Breast epithelium (tissue), 4 donors: ENCODE measurements around the gene PRSS38. TPM values are rescaled to one million over a fixed set of nuclear protein-coding genes. Genes with fewer than 3 reads are reported as not detected.

ENCODE experiments used
- DNase-seq, 2 donors: peaks; one replicate each; pipeline ENCODE4 v3.0.0-alpha.2; 2019; ENCODE audit warnings: low spot score in 2 of 2
- H3K27ac ChIP-seq, 2 donors: fragments of 200-600 bp; sonication (generic) in 1 of 2; one replicate each; pipeline ENCODE4 v1.5.1; 2016 to 2019; ENCODE audit warnings: mild to moderate bottlenecking in 1 of 2
- H3K27me3 ChIP-seq, 2 donors: fragments of 200-600 bp; sonication (generic) in 1 of 2; one replicate each; pipeline versions ENCODE4 v1.5.1 to v1.6.0; 2017 to 2019; ENCODE audit warnings: control low read depth in 1 of 2, mild to moderate bottlenecking in 1 of 2
- H3K36me3 ChIP-seq: fragments of 200-600 bp; one replicate; pipeline ENCODE4 v1.5.1; 2019
- H3K4me1 ChIP-seq, 2 donors: fragments of 200-600 bp; sonication (generic); one replicate each; pipeline ENCODE4 v1.5.1; 2016 to 2019; ENCODE audit warnings: control low read depth in 1 of 2
- H3K4me3 ChIP-seq, 3 donors: fragments of 200-600 bp; sonication (generic); 1 replicate in 2 of 3; 2 replicates in 1 of 3; pipeline ENCODE4 v1.5.1; 2016 to 2019; ENCODE audit warnings: mild to moderate bottlenecking in 3 of 3, moderate library complexity in 2 of 3
- H3K9me3 ChIP-seq, 2 donors: fragments of 200-600 bp; sonication (generic) in 1 of 2; one replicate each; pipeline ENCODE4 v1.5.1; 2016 to 2019; ENCODE audit warnings: control low read depth in 1 of 2
- POLR2A ChIP-seq: fragments of 450-650 bp; IDR thresholded peaks from one replicate; pipeline ENCODE4 v1.6.1; 2016; ENCODE audit warnings: antibody characterized with exemption, mild to moderate bottlenecking, moderate library complexity
- POLR2AphosphoS5 ChIP-seq, 3 donors: sonication (generic); formaldehyde crosslinking; IDR thresholded peaks; one replicate each; pipeline ENCODE4 v1.6.1; 2017; ENCODE audit warnings: antibody characterized with exemption in 3 of 3
- intact Hi-C: fragments of 100-400 bp; cut with DNase I; formaldehyde crosslinking; loops from one replicate; pipeline ENCODE4 v1.15.1; 2023; ENCODE audit warnings: low total_unique reads
- total RNA-seq, 3 donors: library from RNA; depleted of rRNA; stranded (reverse); fragments of >200 nt; gene quantifications; one replicate each; pipeline ENCODE4 v1.1.0, GENCODE V29; 2016
- TF ChIP-seq, protein P1 (sequence below), 3 donors: fragments of 450-650 bp; IDR thresholded peaks; one replicate each; pipeline ENCODE4 v1.5.1; 2016 to 2017; ENCODE audit warnings: antibody characterized with exemption in 3 of 3, mild to moderate bottlenecking in 3 of 3, moderate library complexity in 3 of 3

Gene PRSS38
- total RNA-seq, 3 donors from 2014 or later, result not detected

DNA sequence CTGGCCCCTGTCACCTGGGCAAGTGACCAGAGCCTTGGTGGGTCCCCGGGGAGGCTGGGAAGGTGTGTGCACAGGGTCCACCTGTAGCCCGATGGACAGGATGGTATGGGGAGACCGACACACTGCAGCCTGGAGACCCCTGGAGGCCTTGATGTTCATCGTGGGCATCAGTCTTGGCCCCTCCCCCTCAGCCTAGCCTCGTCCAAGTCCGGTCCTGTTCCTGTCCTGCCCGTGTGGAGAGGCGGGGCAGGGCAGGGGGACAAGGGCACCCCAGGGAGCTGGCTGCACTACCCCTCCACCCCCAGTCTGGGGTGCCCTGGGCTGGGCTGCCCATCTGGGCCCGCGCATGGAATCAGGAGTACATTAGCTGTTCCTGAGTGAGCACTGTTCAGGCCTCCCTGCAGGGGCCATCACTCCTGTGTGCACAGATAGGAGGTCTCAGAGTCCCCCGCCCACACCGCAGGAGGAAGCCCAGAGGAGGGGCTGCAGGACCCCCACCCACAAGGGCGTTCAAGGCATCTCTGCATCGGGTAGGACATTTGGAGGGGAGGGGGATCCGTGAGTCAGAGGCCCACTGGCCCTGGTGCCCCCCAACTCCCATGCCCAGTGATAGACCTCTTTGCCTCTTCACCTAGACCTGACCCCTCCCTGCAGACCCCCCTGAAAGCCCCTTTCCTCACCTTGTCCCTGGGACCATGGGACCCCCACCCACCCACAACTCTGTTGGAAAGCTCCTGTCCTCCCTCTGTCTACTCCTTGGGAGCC is 69.1 kb downstream of the PRSS38 start:
- Histone ChIP-seq H3K27me3 (no peaks in the 10 kb centered on the region), H3K4me3 (no peak overlapping the region), H3K36me3 (no peaks in the 10 kb centered on the region), H3K27ac (no peak overlapping the region), H3K4me1 (peaks cover 0 to 14% of the 10 kb centered on the region in 2 donors), H3K9me3 (no peaks in the 10 kb centered on the region)
- TF ChIP-seq POLR2A (no peak), POLR2AphosphoS5 (IDR thresholded peaks at IDR 0.05) (no peak)
- TF ChIP-seq, protein P1, sequence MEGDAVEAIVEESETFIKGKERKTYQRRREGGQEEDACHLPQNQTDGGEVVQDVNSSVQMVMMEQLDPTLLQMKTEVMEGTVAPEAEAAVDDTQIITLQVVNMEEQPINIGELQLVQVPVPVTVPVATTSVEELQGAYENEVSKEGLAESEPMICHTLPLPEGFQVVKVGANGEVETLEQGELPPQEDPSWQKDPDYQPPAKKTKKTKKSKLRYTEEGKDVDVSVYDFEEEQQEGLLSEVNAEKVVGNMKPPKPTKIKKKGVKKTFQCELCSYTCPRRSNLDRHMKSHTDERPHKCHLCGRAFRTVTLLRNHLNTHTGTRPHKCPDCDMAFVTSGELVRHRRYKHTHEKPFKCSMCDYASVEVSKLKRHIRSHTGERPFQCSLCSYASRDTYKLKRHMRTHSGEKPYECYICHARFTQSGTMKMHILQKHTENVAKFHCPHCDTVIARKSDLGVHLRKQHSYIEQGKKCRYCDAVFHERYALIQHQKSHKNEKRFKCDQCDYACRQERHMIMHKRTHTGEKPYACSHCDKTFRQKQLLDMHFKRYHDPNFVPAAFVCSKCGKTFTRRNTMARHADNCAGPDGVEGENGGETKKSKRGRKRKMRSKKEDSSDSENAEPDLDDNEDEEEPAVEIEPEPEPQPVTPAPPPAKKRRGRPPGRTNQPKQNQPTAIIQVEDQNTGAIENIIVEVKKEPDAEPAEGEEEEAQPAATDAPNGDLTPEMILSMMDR (IDR thresholded peaks at IDR 0.05), result no peak
- DNase-seq, result no peak
- intact Hi-C loops, result no loop called here

- Histone ChIP-seq H3K36me3 (no peaks in the 10 kb centered on the region), H3K27ac (peak overlapping the region in 1 of 2 donors; percentile 93), H3K4me3 (peak overlapping the region in 1 of 3 donors; percentile 72), H3K9me3 (no peaks in the 10 kb centered on the region), H3K4me1 (peaks cover 0 to 14% of the 10 kb centered on the region in 2 donors), H3K27me3 (no peaks in the 10 kb centered on the region)
- intact Hi-C loops, result no loop called here
- TF ChIP-seq, protein P1 (IDR thresholded peaks at IDR 0.05), result no peak
- TF ChIP-seq POLR2AphosphoS5 (IDR thresholded peaks at IDR 0.05) (no peak), POLR2A (no peak)
- DNase-seq, result peak in 1 of 2 donors; percentile 16
These were observed 69.7 kb downstream of the PRSS38 start for GRCh38 chr1:227885135-227885647.

- peak overlapping the region in 1 of 2 donors; percentile 93 for H3K27ac ChIP-seq
- peak in 1 of 2 donors; percentile 46 for DNase-seq
- intact Hi-C loops, result no loop called here
- H3K4me3 ChIP-seq, result peak overlapping the region in 1 of 3 donors; percentile 72
- no peaks in the 10 kb centered on the region for H3K9me3 ChIP-seq
- no peaks in the 10 kb centered on the region for H3K36me3 ChIP-seq
- no peak for TF ChIP-seq POLR2AphosphoS5 (IDR thresholded peaks at IDR 0.05)
- no peak for TF ChIP-seq POLR2A
- TF ChIP-seq, protein P1 (IDR thresholded peaks at IDR 0.05), result no peak
- H3K4me1 ChIP-seq, result peaks cover 0 to 14% of the 10 kb centered on the region in 2 donors
- no peaks in the 10 kb centered on the region for H3K27me3 ChIP-seq
These were observed 70.4 kb downstream of the PRSS38 start for GRCh38 chr1:227885648-227886502.

DNA sequence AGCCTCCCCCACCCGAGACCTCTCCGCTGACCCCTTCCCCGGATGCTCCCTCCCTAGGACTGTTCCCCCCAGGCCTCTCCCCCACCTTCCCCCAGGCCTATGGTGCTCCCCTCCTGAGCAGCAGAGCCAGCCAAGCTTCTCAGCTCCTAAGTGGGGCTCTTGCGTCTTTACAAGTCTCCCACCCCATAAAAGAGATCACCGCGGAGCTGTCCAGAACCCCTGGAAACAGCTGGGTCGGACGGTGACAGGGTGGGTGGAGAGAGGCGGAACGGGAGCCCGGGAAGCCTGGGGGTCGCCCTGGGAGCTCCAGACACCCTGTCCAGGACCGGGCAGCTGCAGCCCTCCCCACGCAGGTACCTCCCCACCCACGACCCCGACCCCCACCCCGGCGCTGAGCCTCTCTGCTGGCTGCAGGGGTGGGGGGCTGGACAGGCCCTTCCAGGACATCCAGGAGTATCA is 71.1 kb downstream of the PRSS38 start:
- TF ChIP-seq, protein P1 (IDR thresholded peaks at IDR 0.05), result no peak
- TF ChIP-seq POLR2AphosphoS5 (IDR thresholded peaks at IDR 0.05) (no peak), POLR2A (no peak)
- intact Hi-C loops, result no loop called here
- no peaks in the 10 kb centered on the region for H3K36me3 ChIP-seq
- peaks cover 0 to 14% of the 10 kb centered on the region in 2 donors for H3K4me1 ChIP-seq
- DNase-seq, result peak in 1 of 2 donors; percentile 10
- H3K4me3 ChIP-seq, result peak overlapping the region; percentile 35 to 72 (median 61)
- H3K9me3 ChIP-seq, result no peaks in the 10 kb centered on the region
- H3K27me3 ChIP-seq, result no peaks in the 10 kb centered on the region
- peak overlapping the region; percentile 43 to 93 for H3K27ac ChIP-seq
